ENCODE results near the gene WDFY4.

- TF ChIP-seq EZH2 (IDR thresholded peaks at IDR 0.05; ENCODE audit: low read length, missing control alignments), result no peak
- TF ChIP-seq, protein P1, sequence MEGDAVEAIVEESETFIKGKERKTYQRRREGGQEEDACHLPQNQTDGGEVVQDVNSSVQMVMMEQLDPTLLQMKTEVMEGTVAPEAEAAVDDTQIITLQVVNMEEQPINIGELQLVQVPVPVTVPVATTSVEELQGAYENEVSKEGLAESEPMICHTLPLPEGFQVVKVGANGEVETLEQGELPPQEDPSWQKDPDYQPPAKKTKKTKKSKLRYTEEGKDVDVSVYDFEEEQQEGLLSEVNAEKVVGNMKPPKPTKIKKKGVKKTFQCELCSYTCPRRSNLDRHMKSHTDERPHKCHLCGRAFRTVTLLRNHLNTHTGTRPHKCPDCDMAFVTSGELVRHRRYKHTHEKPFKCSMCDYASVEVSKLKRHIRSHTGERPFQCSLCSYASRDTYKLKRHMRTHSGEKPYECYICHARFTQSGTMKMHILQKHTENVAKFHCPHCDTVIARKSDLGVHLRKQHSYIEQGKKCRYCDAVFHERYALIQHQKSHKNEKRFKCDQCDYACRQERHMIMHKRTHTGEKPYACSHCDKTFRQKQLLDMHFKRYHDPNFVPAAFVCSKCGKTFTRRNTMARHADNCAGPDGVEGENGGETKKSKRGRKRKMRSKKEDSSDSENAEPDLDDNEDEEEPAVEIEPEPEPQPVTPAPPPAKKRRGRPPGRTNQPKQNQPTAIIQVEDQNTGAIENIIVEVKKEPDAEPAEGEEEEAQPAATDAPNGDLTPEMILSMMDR (conservative IDR thresholded peaks at IDR 0.05 in 1 of 2, IDR thresholded peaks at IDR 0.05 in 1 of 2; ENCODE audit: low read depth in 1 of 2, low read length in 2 of 2), result no peak
These were observed 2.4 kb upstream of the WDFY4 start for GRCh38 chr10:48682265-48682664.
